Spleen (tissue), 11 donors: Measurements from ENCODE around the gene CRACDL. TPM values are rescaled to one million over a fixed set of nuclear protein-coding genes. Genes with fewer than 3 reads are reported as not detected.

Experiments
- DNase-seq: peaks from one replicate; pipeline ENCODE4 v3.0.0-alpha.2; 2020
- H3K27ac ChIP-seq, 8 donors: fragments of 200-600 bp; sonication (generic) in 7 of 8; 1 replicate in 4 of 8; 2 replicates in 4 of 8; pipeline versions ENCODE4 v1.5.0 to v1.8.0; 2016 to 2021; ENCODE audit warnings: inconsistent platforms in 4 of 8, mild to moderate bottlenecking in 4 of 8, moderate library complexity in 1 of 8
- H3K27me3 ChIP-seq, 7 donors: fragments of 200-600 bp; sonication (generic) in 6 of 7; replicated peaks in 1 of 7; 1 replicate in 4 of 7; 2 replicates in 3 of 7; pipeline versions ENCODE4 v1.5.0 to v1.8.0; 2016 to 2021; ENCODE audit warnings: inconsistent platforms in 3 of 7, mild to moderate bottlenecking in 1 of 7
- H3K36me3 ChIP-seq, 6 donors: fragments of 200-600 bp; sonication (generic) in 5 of 6; 1 replicate in 4 of 6; 2 replicates in 2 of 6; pipeline versions ENCODE4 v1.5.0 to v1.8.0; 2016 to 2021; ENCODE audit warnings: inconsistent platforms in 2 of 6
- H3K4me1 ChIP-seq, 6 donors: fragments of 200-600 bp; sonication (generic) in 5 of 6; 1 replicate in 3 of 6; 2 replicates in 3 of 6; pipeline versions ENCODE4 v1.5.0 to v1.8.0; 2016 to 2021; ENCODE audit warnings: inconsistent platforms in 3 of 6
- H3K4me3 ChIP-seq, 8 donors: fragments of 200-600 bp; sonication (generic) in 7 of 8; 1 replicate in 4 of 8; 2 replicates in 4 of 8; pipeline versions ENCODE4 v1.5.0 to v1.8.0; 2016 to 2021; ENCODE audit warnings: inconsistent platforms in 4 of 8, mild to moderate bottlenecking in 4 of 8, moderate library complexity in 2 of 8
- H3K9me3 ChIP-seq, 8 donors: fragments of 200-600 bp; sonication (generic) in 7 of 8; 1 replicate in 4 of 8; 2 replicates in 4 of 8; pipeline versions ENCODE4 v1.5.0 to v1.8.0; 2016 to 2021; ENCODE audit warnings: inconsistent platforms in 4 of 8
- CTCF ChIP-seq, 11 experiments: fragments of 200-600 bp in 7 of 11; fragments of 450-650 bp in 4 of 11; sonication (generic) in 4 of 11; IDR thresholded peaks in 8 of 11; conservative IDR thresholded peaks in 3 of 11; 1 replicate in 7 of 11; 2 replicates in 4 of 11; pipeline versions ENCODE4 v1.4.0 to v1.8.0; 2016 to 2021; ENCODE audit warnings: antibody characterized with exemption in 11 of 11, inconsistent platforms in 4 of 11, mild to moderate bottlenecking in 1 of 11
- POLR2A ChIP-seq, 3 donors: fragments of 450-650 bp; IDR thresholded peaks; one replicate each; pipeline ENCODE4 v1.5.1; 2017; ENCODE audit warnings: antibody characterized with exemption in 3 of 3, mild to moderate bottlenecking in 1 of 3
- POLR2AphosphoS5 ChIP-seq, 3 donors: sonication (generic); formaldehyde crosslinking; IDR thresholded peaks; one replicate each; pipeline ENCODE4 v1.5.1; 2017; ENCODE audit warnings: antibody characterized with exemption in 3 of 3
- WGBS, 5 donors: extraction: QIAGEN DNeasy Blood & Tissue Kit in 3 of 5; methylation state at CpG; one replicate each; pipeline versions ENCODE4 v1.1.5 to v1.1.7; 2013 to 2018; 5-methylcytosine and 5-hydroxymethylcytosine counted together
- intact Hi-C: fragments of 100-400 bp; cut with DNase I; formaldehyde crosslinking; loops from one replicate; pipeline ENCODE4 v1.15.0; 2023; ENCODE audit warnings: low total_unique reads
- polyA plus RNA-seq, 3 donors: library from polyadenylated mRNA; stranded (reverse); fragments of 200-250 nt; gene quantifications; one replicate each; pipeline ENCODE4 v1.2.1, GENCODE V29; 2013
- total RNA-seq, 7 donors: library from RNA; depleted of rRNA in 3 of 7; stranded (reverse); fragments of >200 nt in 3 of 7; fragmentation: NEBNext Ultra II Directional in 4 of 7; extraction: Animal tissue kit (Norgen Biotek cat#: 25700) in 4 of 7; gene quantifications; one replicate each; pipeline versions ENCODE4 v1.1.0 to v1.2.1, GENCODE V29; 2016 to 2021
- donor health status: healthy with polysubstance abuse.
- donor health status: DM: no; HTN: no; CAD: no; lungs with moderate emphysema.
- donor health status: DM: no; HTN: no; CAD: no.
- donor health status: Bipolar disorder and iron deficiency.
- donor health status: healthy.
- donor health status: DM: no; HTN: no; CAD: no.
- donor health status: DM: yes; HTN: yes; CAD: no.

CRACDL gene
- total and polyA plus RNA-seq, 10 donors = 0.52 to 5.1 (median 1.4) TPM

DNA sequence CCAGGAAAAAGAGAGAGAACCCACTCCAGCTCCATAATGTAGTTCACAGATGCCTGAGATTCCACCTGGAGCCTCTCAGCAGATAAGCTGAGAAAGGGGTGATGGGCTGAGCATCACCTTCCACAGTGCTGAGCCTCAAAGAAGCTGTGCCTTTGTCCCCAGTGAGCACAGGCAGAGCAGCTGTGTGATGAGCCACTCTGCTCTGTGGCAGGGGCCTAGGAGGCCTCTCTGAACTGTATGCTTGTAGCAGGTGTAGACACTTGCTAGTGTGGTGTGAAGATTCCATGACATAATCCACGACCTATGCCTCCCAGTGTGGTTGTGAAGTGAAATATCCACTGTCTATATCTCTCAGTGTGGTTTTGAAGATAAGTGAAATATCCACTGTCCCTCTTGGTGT is 134.7 kb downstream of the CRACDL start:
- 62 to 88% (median 71%) methylated on average over 1 of the region's 1 CpG for WGBS, 5 donors
- no peak overlapping the region for H3K4me3 ChIP-seq
- TF ChIP-seq CTCF (IDR thresholded peaks at IDR 0.05 in 8 of 11, conservative IDR thresholded peaks at IDR 0.05 in 3 of 11) (no peak), POLR2AphosphoS5 (IDR thresholded peaks at IDR 0.05) (no peak), POLR2A (IDR thresholded peaks at IDR 0.05) (no peak)
- no peak for DNase-seq
- H3K4me1 ChIP-seq = peaks cover 0 to 26% (median 16%) of the 10 kb centered on the region in 6 donors
- no peaks in the 10 kb centered on the region for H3K27me3 ChIP-seq
- intact Hi-C loops = no loop called here
- no peak overlapping the region for H3K27ac ChIP-seq
- H3K9me3 ChIP-seq = no peaks in the 10 kb centered on the region
- no peaks in the 10 kb centered on the region for H3K36me3 ChIP-seq

DNA sequence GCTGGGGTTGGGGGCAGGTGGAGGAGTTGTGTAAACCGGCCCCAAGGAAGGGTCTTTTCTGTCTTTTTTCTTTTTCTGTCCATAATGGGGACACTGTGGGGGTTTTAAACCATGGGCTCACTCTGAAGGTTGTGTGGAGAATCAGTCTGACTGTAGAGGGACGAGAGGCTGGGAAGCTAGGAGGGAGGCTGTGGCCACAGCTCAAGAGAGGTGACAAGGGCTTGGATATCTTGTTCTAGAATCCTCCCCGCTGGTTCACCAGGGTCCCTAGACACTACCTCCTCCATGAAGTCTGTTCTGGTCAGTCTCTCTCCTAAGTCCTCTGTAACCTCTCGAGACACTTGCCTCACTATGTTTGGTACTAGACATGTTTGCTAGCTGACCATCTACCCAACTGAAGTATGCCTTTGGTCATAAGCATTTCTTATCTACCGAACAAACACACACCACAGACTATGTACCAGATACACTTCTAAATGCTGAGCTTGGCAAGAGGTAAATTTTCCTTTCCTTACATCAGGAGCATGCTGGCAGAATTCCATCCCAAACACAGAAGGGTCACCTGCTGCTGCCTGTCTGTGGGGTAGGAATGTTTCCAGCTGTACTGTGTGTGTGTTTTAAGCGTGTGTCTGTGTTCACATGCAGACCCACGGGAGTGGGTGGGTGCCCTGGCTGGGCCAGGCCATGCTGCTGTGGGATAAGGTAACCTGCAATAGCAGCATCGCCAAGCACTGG is 135.5 kb downstream of the CRACDL start:
- H3K4me1 ChIP-seq = peaks cover 0 to 22% (median 8%) of the 10 kb centered on the region in 6 donors
- TF ChIP-seq POLR2A (IDR thresholded peaks at IDR 0.05) = no peak
- TF ChIP-seq CTCF (IDR thresholded peaks at IDR 0.05 in 8 of 11, conservative IDR thresholded peaks at IDR 0.05 in 3 of 11) = no peak
- TF ChIP-seq POLR2AphosphoS5 (IDR thresholded peaks at IDR 0.05) = no peak
- no peak overlapping the region for H3K4me3 ChIP-seq
- no peaks in the 10 kb centered on the region for H3K9me3 ChIP-seq
- H3K27me3 ChIP-seq = no peaks in the 10 kb centered on the region
- DNase-seq = no peak
- intact Hi-C loops = no loop called here
- H3K36me3 ChIP-seq = no peaks in the 10 kb centered on the region
- WGBS, 5 donors = 90 to 91% (median 90%) methylated on average over 8 of the region's 8 CpGs
- H3K27ac ChIP-seq = no peak overlapping the region

DNA sequence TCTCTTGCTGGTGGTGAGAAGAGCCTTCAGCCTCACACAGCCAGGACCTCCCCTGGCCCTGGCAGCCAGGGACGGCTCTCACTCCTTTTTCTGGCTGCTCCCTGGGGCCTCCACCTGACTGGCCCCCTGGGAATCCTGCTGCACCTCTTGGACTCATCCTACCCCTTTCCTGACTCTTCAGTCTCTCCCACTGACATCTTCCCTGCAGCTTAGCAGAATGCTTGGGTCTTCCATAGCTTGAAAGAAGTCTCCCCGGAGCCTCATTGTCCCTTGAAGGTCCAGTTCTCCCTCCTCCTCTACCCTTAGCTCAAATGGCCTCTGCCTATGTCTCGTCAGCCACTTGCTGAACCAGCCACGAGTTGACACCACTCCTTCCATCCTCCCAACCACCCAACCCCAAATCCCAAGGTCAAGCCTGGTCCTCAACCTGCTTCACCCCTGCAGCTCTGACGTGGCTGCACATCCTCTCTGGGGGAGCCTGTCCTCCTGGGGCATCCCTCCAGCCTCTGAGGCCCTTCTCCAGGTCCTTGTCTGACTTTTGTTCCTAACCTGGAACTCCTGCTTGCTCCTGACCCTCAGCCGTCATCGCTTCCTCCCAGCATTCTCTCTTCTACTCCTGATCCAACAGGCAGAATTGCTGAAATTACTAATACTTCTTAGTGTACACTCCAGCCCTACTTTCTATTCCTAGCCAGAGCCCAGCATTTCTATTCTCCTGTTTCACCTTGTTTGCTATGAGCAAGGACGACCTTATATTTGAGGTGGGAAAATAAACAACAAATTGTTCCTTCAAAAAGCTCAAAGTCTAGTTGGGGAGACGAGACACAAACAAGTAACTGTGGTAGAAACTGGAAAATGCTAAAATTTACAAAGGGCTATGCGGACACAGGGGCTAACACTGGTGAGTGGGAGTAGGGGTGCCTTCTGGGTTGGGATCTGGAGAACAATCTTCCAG is 136.4 kb downstream of the CRACDL start:
- H3K36me3 ChIP-seq = peaks cover 0 to under 1% (median 0%) of the 10 kb centered on the region in 6 donors
- no peaks in the 10 kb centered on the region for H3K27me3 ChIP-seq
- H3K27ac ChIP-seq = no peak overlapping the region
- no peaks in the 10 kb centered on the region for H3K9me3 ChIP-seq
- 82 to 90% (median 85%) methylated on average over 10 of the region's 10 CpGs for WGBS, 5 donors
- TF ChIP-seq POLR2AphosphoS5 (IDR thresholded peaks at IDR 0.05) (no peak), POLR2A (IDR thresholded peaks at IDR 0.05) (no peak), CTCF (IDR thresholded peaks at IDR 0.05 in 8 of 11, conservative IDR thresholded peaks at IDR 0.05 in 3 of 11) (no peak)
- DNase-seq = no peak
- H3K4me3 ChIP-seq = no peak overlapping the region
- intact Hi-C loops = no loop called here
- peaks cover 0 to 13% (median 0%) of the 10 kb centered on the region in 6 donors for H3K4me1 ChIP-seq
